Panc1 (cell line): Measurements from ENCODE around the gene NR2E1.

ENCODE experiments used
- POLR2AphosphoS5 ChIP-seq: IDR thresholded peaks from 2 replicates; pipeline ENCODE4 v1.6.1; 2012; ENCODE audit warnings: mild to moderate bottlenecking, low read depth, low read length, moderate library complexity
- TCF7L2 ChIP-seq: IDR thresholded peaks from 2 replicates; pipeline ENCODE4 v1.6.1; 2011; ENCODE audit warnings: mild to moderate bottlenecking, low read depth, low read length, inconsistent platforms
- TF ChIP-seq, protein P1 (sequence below): fragments of 450-650 bp; IDR thresholded peaks from 2 replicates; pipeline ENCODE4 v1.5.1; 2017; ENCODE audit warnings: mild to moderate bottlenecking
- TF ChIP-seq, protein P2 (sequence below), 2 experiments: IDR thresholded peaks; 2 replicates each; pipeline ENCODE4 v1.6.1; 2011 to 2012; ENCODE audit warnings: low read depth in 2 of 2, control low read depth in 1 of 2, low read length in 1 of 2, mild to moderate bottlenecking in 1 of 2, moderate library complexity in 1 of 2; ENCODE audit not compliant: insufficient read depth in 1 of 2

DNA sequence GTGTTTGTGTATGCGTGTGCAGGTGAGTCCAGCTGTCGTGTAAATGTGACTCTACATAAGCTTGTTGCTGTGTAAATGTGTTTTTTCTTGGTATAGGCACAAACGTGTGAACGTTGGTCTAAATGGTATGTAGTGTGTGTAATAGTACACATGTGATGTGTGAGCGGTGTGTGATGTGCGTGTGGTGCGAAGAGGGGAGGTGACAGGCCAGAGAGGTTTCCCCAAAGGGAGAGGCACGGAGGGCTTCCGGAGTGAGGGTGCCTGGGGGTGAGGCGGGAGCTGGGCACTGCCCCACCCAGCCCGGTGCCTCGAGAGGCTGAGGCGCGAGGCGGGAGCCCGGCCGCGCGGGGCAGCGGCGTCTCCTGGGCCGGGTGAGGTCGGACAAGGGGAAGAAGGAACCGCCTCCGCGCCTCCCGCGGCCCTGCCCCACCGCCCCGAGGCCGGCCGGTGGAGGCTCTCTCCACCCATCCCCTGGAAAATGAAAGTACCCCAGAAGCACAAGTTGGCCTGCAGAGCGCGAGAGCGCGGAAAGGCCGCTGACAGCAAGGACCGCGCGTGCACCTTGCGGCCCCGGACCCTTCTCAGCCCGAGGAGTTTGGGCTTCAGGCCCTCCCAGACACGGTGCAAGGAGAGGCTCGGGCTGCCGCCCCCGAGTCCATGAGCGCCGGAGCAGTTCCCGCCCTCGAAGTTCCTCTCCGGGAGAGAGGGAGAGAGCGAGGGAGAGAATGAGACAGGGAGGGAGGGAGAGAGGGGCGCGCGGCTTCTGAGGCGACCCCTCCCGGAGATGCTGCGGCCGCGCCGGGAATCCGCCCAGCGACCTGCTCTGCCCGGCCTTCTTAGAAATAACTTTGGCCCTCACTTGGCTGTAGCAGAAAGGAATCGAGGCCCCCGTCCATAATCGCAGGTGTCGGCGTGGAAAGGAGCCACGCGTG lies 48.1 kb upstream of the NR2E1 start:
- TF ChIP-seq POLR2AphosphoS5 (no peak), TCF7L2 (no peak)
- TF ChIP-seq, protein P1, sequence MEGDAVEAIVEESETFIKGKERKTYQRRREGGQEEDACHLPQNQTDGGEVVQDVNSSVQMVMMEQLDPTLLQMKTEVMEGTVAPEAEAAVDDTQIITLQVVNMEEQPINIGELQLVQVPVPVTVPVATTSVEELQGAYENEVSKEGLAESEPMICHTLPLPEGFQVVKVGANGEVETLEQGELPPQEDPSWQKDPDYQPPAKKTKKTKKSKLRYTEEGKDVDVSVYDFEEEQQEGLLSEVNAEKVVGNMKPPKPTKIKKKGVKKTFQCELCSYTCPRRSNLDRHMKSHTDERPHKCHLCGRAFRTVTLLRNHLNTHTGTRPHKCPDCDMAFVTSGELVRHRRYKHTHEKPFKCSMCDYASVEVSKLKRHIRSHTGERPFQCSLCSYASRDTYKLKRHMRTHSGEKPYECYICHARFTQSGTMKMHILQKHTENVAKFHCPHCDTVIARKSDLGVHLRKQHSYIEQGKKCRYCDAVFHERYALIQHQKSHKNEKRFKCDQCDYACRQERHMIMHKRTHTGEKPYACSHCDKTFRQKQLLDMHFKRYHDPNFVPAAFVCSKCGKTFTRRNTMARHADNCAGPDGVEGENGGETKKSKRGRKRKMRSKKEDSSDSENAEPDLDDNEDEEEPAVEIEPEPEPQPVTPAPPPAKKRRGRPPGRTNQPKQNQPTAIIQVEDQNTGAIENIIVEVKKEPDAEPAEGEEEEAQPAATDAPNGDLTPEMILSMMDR = no peak
- TF ChIP-seq, protein P2, sequence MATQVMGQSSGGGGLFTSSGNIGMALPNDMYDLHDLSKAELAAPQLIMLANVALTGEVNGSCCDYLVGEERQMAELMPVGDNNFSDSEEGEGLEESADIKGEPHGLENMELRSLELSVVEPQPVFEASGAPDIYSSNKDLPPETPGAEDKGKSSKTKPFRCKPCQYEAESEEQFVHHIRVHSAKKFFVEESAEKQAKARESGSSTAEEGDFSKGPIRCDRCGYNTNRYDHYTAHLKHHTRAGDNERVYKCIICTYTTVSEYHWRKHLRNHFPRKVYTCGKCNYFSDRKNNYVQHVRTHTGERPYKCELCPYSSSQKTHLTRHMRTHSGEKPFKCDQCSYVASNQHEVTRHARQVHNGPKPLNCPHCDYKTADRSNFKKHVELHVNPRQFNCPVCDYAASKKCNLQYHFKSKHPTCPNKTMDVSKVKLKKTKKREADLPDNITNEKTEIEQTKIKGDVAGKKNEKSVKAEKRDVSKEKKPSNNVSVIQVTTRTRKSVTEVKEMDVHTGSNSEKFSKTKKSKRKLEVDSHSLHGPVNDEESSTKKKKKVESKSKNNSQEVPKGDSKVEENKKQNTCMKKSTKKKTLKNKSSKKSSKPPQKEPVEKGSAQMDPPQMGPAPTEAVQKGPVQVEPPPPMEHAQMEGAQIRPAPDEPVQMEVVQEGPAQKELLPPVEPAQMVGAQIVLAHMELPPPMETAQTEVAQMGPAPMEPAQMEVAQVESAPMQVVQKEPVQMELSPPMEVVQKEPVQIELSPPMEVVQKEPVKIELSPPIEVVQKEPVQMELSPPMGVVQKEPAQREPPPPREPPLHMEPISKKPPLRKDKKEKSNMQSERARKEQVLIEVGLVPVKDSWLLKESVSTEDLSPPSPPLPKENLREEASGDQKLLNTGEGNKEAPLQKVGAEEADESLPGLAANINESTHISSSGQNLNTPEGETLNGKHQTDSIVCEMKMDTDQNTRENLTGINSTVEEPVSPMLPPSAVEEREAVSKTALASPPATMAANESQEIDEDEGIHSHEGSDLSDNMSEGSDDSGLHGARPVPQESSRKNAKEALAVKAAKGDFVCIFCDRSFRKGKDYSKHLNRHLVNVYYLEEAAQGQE (IDR thresholded peaks at IDR 0.05; ENCODE audit: insufficient read depth in 1 of 2, low read depth in 2 of 2, low read length in 1 of 2) = no peak
